Measurements from ENCODE around the gene CCDC192.

CCDC192 gene

DNA sequence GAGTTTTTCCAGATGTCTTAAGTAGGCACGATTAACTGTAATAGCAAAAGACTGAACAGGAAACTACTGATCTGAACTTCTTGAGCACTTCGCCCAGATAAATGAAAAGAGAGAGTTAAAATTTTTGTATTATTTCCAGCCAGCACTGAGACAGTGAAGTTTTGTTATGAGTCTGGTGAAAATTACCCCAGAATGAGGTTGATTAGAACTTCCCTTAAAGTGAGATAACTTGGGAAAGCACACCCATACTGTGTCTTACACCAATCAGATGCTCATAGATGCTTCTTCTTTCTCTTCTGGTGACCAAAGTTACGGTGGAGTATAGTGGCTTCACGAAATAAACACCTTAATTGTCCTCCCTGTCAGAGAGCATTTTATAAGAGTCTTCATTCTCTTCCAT is 248.6 kb downstream of the CCDC192 start:
- no peak for DNase-seq

DNA sequence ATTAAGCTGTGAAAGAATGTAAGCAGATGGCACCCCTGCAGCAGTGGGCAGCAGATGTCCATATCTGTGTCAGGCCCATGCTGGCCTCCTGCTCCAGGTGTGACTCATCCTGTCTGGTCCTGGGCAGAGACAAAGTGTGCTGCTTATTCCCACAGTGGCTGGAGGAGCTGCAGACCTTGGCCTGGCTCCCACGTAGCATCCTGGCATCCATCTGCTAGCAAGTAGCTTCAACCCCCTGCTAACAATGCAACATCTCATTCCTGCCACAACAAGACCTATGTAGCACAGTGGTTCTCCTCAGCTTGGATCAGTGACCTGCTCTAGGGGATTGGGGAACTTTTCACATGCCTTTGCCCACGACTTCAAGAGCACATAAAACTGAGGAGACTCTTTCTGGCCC is 254.0 kb downstream of the CCDC192 start:
- DNase-seq, result peak in 7 of 56 donors; percentile 0 to 13 (median 5)

DNA sequence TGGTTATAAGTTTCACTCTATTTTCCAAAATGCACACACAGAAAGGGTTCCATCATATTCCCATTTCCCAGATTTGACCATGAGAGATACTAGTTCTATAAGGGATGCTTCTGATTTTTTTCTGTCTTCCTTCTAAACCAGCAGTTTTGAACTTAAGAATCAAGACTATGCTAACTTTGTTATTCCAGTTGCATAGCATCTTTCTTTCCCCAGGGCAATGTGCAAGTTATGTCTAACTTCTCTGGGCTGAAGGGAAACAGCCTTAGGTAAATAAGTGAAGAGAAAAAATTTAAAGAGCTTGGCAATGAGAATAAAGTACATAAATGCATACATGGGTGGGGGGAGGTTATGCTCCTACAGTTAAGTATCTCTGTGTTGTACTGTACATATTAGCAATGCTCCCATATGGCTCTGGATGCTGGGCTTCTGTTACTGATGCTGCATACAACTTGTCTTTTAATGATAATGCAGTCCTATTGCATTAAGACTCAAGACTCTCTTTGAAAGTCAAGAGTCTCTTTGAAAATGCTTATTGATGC is 254.6 kb downstream of the CCDC192 start:
- DNase-seq, result no peak

DNA sequence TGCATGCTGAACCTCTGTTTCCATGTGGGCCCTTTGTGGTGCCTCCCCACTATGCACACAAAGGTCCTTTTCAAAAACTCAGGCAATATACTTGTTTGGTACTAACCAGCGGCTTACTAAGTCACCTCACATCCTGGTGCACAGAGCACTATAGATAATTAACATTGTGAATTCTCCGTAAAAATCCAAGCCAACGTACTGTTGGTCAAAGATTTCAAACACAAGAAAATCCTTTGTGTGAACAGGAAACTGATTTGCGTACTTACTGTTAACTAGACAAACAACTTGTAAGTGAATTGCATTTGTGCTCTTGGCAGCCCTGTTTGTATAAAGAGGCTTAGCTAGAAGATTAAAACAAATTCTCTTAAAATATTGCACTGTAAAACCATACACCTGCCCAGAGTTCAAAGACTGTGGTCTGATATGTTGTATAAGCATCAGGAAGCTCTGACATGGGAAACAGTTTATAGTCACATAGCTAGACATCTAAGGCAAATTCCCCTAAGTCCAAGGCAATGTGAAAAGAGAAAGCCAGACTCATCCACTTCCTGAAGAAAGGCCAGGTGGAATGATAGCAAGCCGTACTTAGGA is 255.3 kb downstream of the CCDC192 start:
- no peak for DNase-seq

DNA sequence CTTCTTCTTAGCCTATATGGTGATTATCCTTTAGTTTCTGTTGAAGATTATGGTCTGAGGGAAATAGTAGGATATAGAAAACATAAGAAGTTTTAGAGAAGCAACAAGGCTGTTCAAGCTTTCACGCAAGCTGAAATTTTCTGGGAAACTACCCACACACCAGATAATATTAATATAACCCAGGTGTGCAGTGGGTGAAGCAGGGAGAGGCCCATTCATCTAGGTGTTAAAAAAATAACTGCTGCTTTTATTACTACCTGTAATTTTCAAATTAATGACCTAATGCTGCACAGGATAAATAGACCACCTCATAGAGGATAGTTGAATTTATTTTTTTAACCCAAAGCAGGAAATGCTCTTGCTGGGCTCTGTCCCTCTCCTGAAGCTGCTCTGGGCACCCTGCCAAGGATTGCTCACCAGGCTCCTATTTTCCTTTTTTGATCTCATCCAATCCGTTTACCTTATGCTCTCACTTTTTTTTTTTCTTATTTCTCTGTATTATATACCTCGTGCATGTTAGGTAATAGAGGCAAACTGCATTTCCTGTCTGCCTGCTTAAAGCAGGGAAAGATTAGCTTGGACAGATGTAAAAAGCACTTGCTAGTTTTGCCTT is 256.1 kb downstream of the CCDC192 start:
- DNase-seq, result peak in 19 of 56 donors; percentile 1 to 45 (median 12)

DNA sequence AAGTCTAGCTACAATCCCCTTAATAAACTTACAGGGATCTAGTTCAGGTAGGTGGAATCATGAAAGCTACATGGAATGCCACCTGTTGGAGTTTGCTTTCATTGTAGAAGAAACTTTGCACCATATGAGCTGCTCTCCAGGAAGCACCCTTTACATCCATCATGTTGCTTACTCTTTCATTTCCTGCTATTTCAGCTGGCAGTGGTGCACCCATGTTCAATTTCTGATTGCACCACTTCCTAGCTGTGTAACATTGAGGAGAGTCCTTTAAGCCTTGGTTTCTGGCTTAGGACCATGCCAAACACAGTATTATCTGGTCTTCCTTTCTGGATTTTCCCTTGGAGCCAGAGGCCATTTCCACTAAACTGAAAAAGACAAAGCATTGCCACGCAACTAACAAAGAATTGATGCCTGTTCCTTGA is 257.1 kb downstream of the CCDC192 start:
- DNase-seq, result no peak

DNA sequence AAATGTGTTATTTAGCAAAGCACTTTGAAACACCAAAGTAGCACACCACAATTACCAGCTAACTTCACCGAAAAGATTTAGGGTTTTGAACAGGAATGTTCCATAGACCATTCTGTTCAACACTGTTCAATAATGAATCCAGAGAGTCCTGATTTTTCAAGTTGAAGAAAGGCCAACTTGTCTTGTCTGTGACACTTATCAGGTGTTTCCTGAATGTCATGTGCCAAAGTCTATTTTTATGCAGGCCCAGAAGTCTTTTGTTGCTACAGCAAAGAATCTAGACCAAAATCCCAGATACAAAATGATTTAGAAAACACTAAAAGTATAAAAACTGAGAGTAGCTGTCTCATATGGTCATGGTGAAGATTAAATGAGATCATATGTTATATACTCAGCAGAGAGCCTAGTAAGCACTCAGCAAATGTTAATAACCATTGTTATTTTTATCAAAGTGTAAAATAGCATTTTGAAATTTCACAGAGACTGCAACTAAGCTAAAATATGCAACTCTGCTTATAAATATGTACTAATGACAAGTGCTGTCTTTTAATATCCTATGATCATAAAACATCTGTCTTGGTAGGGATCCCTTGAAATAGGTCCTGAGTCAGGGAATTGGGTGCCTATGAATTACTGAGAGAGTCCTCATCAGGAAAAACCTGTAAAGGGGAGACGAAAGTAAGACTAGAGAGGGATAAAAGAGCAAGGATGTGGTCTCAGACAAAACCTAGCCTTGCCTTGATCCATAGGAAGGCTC is 258.0 kb downstream of the CCDC192 start:
- DNase-seq, result no peak

DNA sequence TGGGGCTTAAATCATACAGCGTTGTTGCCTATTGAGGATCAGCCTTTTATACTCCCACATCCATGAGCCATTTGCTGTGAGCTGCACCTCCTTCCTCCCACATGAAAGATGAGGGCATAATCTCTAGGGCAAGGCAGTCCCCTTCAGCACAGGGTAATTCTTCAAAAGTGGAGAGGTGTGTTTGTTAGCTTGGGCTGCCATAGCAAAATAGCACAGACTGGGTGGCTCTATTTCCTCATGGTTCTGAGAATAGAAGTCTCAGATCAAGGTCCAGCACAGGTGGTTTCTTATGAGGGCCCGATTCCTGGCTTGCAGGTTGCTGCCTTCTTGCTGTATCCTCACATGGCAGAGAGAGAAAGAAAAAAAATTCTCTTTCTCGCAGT is 258.6 kb downstream of the CCDC192 start:
- no peak for DNase-seq

DNA sequence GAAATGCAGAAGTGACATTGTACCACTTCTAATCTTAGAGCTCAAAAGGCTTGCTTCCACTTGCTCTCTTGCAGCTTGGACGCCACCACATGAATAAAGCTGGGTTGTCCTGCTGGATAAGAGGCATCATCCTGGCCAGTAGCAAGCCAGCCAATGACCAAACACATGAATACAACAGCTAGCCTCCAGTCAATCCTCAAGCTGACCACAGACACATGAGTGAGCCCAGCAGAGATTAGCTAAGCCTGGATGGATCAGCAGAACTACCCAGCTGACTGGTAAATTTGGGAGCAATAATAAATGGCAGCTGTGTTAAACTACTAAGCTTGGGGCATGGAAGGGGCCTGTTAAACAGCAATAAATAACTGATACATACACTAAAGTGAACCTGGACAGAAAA is 259.3 kb downstream of the CCDC192 start:
- no peak for DNase-seq

DNA sequence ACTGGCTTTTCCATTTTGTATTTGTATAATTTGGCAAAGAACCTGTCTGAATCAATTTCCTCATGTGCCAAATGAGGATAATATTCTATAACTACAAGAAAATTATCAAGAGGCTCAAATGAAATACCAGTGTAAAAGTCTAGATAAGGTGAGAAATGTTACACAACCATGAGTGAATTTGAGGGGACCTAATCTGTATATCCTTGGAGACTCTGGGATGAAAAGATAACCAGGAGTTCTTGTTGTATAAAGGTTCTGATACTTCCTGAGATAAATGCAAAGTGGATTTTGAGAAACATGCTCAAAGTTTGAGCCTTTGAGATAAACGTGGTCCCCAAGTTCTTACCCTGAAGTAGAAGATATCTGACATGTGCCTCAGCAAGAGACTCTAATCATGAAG is 260.0 kb downstream of the CCDC192 start:
- no peak for DNase-seq

DNA sequence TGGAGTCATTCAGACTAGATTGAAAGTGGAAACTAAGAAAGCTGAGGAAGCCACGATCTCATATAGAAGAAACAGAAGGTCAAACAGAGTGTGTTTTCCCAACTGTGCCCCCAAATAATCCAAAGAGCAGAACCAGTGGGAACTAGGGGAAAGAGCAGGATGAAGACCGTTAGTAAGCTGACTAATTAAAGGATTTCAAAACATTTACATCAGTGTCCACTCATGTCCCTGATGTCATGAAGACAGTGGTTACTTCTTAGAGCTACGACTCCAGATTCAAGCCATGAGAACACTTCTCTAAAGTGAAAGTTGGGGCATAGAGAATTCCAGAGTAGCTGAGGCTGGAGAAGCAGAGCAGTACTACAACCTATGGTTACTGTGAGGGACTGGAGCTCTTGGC is 260.7 kb downstream of the CCDC192 start:
- no peak for DNase-seq

DNA sequence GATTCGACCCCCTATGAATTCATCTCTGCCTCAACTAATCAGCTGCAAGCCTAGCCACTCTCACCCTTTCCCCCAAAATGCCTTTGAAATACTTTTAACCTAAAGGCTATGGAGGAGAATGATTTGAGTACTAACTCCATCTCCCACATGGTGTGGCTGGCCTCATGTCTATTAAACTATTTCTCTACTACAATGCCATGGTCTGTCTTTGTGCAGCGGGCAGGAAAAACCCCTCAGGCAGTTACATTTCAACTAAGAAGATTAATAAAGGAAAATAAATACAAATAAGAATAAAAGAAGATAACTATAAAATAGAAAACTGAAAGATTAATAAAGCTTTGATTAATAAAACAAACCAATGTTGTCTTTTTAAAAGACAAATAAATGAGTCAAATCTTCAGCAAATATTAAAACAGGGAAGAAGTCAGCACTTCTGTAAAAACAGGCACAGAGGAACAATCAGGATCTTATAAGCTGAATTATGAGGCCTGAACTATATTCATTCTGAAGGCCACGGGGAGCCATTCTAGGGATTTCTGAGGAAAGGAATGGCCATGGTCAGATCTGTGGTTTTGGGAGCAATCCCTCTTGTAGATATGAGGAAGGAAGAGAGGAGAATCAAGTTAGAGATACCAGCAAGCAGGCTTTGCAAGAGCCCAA is 264.3 kb downstream of the CCDC192 start:
- no peak for DNase-seq

DNA sequence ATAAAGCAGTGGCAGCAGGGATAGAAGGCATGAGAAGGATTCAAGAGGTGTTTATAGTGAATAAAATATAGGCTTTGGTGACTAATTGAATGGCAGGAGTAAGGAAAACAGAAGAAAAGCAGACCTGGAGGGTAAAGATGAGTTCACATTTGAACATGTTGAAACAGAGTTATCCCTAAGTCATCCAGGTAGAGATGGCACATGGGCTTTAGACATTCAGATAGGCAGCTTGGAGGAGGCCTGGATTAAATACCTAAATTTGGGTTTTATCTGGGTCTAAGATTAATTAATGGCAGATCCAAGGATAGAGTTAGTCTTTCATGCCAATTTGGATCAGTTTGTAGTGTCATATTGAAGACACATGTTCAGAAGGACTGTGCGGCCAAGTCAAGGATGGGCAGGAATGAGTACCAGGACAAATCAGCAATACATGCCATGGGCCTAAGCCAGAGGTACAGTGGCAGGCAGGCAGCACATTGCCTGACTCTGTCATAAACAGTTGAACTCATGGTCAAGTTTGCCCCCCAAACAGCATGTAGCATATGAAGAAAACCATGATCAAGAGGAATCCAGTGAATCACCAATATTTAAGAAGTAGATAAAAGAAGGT is 264.9 kb downstream of the CCDC192 start:
- DNase-seq, result no peak

DNA sequence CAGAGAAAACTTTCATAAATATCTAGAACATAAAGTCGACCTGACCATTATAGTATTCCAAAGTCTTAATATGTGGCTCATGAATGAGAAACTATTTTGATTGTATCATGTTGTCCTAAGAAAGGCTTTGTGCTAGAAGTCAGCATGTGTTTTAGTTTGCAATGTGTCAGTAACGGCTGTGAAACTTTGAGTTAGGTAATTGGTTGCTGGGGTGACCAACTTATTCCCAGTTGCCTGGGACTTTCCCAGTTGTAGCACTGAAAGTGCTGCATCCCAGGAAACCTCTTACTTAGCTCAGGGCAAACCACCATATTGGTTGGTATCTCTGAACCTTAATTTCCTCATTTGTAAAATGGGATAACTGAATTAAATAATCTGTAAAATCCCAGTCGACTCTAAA is 265.8 kb downstream of the CCDC192 start:
- DNase-seq, result no peak

DNA sequence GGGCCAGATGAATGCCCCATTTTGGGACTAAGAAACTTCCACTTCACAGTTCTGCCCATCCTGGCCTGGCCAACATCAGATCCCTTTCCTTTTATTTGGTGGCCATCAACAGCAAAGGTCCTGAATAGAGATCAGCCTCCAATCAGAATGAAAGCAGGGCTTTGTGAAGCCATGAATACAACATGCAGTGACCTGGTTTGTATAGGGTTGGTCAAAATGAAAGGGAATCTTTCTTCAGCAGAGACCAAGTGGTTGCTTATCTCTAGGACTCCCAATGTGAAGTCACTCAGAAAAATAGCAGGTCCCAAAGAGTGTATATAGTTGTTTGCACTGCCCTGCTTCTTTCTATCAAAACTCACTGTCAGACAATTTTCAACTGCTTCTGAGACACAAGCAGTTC is 266.5 kb downstream of the CCDC192 start:
- DNase-seq, result no peak

DNA sequence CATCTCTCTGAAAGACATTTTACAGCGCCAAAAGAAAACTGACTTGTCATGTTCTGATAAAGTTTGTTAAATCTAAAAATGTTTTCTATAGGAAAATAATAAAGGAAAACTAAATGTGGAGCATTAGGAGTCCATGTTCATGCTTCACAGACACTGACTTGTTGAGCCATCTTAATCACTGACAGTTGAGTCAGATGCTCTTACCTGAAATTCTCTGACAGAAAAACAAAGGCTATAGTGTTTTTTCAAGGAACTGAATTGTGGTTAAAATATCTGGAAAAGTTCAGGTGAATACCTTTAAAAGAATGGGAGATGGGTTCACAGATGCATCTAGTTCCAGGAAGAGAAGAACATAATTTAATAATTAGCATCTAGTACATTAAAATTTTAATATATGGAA is 266.9 kb downstream of the CCDC192 start:
- no peak for DNase-seq

DNA sequence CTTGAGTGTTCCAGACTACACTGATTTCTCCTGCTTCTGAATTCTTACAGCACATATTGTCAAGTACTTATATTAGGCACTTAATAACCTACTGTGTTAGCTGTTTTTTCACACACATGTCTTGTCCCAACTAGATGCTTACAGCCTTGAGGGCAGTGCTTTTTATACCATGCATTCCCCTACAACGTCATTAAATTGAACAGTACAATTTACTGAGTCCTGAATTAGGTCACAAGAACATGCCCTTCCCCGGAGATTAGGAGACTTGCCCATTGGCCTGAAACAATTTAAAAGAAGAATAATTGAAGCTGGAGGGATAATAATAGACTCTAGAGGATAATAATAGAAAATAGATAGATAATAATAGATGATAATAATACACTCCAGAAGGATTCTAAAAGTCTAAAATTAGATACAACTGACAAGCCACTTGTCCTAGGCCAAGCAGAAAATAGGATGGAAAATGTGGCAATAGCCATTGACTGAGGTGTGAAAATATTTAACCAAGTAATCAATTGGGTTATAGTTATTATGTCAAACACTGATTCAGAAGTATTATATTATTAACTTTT is 267.7 kb downstream of the CCDC192 start:
- no peak for DNase-seq

DNA sequence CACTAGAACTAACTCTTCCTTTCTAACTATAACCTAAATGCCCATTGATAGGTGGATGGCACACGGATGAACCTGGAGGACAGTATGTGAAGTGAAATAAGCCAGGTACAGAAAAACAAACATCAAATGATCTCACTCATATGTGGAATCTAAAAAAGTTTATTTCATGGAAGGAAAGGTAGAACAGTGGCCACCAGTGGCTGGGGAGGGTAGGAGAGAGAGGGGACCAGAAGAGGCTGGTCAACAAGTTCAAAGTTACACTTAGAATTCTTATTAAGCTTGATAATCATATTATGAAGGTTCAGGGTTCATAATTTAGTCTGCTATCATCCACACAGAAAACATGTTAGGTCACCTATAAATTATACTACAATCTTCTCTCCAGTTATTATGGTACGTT is 272.8 kb downstream of the CCDC192 start:
- no peak for DNase-seq

DNA sequence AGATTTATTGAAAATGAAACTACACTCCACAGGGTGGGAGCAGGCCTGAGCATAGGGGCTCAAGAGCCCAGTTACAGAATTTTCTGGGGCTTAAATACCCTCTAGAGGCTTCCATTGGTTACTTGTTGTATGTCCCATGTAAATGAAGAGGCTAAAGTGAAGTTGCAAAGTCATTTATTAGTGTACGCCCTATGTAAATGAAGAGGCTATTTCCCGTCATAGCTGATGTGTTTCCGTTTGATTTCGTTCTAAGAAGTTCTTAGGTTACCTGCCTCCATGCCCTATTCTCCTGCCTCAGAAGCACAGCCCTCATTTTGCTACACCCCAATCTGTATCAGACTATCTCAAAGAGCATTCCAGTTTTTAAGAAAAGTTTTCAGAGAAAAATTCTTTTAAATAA is 273.3 kb downstream of the CCDC192 start:
- DNase-seq, result no peak

DNA sequence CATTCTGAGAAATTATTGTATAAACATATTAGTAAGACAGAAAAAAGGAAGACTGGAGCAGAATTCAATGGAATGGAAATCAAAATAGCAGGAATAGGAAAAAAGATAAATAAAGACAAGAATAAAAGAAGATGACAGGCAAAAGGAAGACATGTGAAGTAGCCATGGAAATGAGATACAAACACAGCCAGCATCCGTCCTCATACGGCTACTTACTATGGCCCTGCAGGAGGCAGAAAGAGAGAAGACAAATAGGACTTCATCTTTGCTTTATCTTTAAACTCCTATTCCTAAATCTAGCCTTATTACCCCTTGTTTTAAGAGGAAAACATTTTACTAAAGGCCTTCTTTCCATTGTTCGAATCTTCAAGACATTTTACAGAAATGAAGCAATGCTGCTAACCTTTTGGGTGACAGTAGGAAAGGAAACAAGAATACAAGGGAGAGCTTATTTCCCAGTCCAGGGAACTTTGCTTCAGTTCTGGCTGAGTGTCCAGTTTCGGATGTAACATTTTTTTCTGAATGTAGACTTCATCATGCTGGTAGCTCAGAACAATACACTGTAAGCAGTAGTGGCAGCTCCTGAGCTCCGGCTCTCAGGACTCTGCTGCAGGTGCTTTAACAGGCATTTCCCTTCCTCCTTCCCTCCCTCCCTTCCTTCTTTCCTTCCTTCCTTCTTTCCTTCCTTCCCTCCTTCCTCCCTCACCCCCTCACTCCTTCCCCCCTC is 274.0 kb downstream of the CCDC192 start:
- DNase-seq, result no peak

Measured in nucleus accumbens (tissue), 56 donors.